Neural cell (in vitro differentiated cells): Measurements from ENCODE around the gene MIS18BP1. TPM values are rescaled to one million over a fixed set of nuclear protein-coding genes. Genes with fewer than 3 reads are reported as not detected.

Source experiments
- H2AFZ ChIP-seq: fragments of 200-600, 300-800 bp; sonication (generic), shearing (Covaris generic); 2 replicates; pipeline ENCODE4 v1.6.0; 2014; ENCODE audit warnings: low read depth, mild to moderate bottlenecking, antibody characterized with exemption, low read length, moderate library complexity
- H3F3A ChIP-seq: fragments of 200-600 bp; shearing (Covaris generic); 2 replicates; pipeline ENCODE4 v1.6.1; 2016; ENCODE audit warnings: mild to moderate bottlenecking, moderate library complexity, mixed read lengths, antibody characterized with exemption, low read length; ENCODE audit not compliant: insufficient read depth, poor library complexity, severe bottlenecking
- H3K27ac ChIP-seq: fragments of 200-600, 300-800 bp; sonication (generic), shearing (Covaris generic); 2 replicates; pipeline ENCODE4 v1.5.1; 2014; ENCODE audit warnings: mild to moderate bottlenecking, low read length, moderate library complexity
- H3K27me3 ChIP-seq: fragments of 300-800, 200-600 bp; sonication (generic), shearing (Covaris generic); 2 replicates; pipeline ENCODE4 v1.6.0; 2014; ENCODE audit warnings: mild to moderate bottlenecking, low read depth, low read length, moderate library complexity; ENCODE audit not compliant: insufficient read depth
- H3K36me3 ChIP-seq: fragments of 300-800, 200-600 bp; sonication (generic), shearing (Covaris generic); 2 replicates; pipeline ENCODE4 v1.5.1; 2014; ENCODE audit warnings: mild to moderate bottlenecking, antibody characterized with exemption, low read length, moderate library complexity; ENCODE audit not compliant: insufficient read depth
- H3K4me2 ChIP-seq: fragments of 300-800, 200-600 bp; sonication (generic), shearing (Covaris generic); 2 replicates; pipeline ENCODE4 v1.6.0; 2014; ENCODE audit warnings: mild to moderate bottlenecking, low read length
- H3K4me3 ChIP-seq: fragments of 300-800, 200-600 bp; sonication (generic), shearing (Covaris generic); 2 replicates; pipeline ENCODE4 v1.5.1; 2014; ENCODE audit warnings: mild to moderate bottlenecking, low read length, moderate library complexity
- H3K79me2 ChIP-seq: fragments of 200-600 bp; shearing (Covaris generic); replicated peaks from 2 replicates; pipeline ENCODE4 v1.6.0; 2014; ENCODE audit warnings: mild to moderate bottlenecking, low read length, moderate library complexity; ENCODE audit not compliant: insufficient read depth
- H3K9ac ChIP-seq: fragments of 300-800, 200-600 bp; sonication (generic), shearing (Covaris generic); 2 replicates; pipeline ENCODE4 v1.6.1; 2016; ENCODE audit warnings: mild to moderate bottlenecking, low read length, mixed read lengths
- H3K9me2 ChIP-seq: fragments of 200-600 bp; shearing (Covaris generic); 2 replicates; pipeline ENCODE4 v1.6.1; 2016; ENCODE audit warnings: mild to moderate bottlenecking, low read length, mixed read lengths; ENCODE audit not compliant: insufficient read depth
- H3K9me3 ChIP-seq: fragments of 200-600, 300-800 bp; sonication (generic), shearing (Covaris generic); 2 replicates; pipeline ENCODE4 v1.6.1; 2016; ENCODE audit warnings: mild to moderate bottlenecking, mixed run types, low read length, moderate library complexity, mixed read lengths
- H4K20me1 ChIP-seq: fragments of 200-600 bp; shearing (Covaris generic); 2 replicates; pipeline ENCODE4 v1.6.1; 2016; ENCODE audit warnings: mild to moderate bottlenecking, mixed run types; ENCODE audit not compliant: insufficient read depth
- CTCF ChIP-seq: fragments of 450-650 bp; IDR thresholded peaks from 2 replicates; pipeline ENCODE4 v1.5.1; 2014; ENCODE audit warnings: antibody characterized with exemption, mild to moderate bottlenecking, moderate library complexity; ENCODE audit not compliant: poor library complexity, severe bottlenecking
- EP300 ChIP-seq: fragments of 450-650 bp; conservative IDR thresholded peaks from 2 replicates; pipeline ENCODE4 v1.6.1; 2014; ENCODE audit warnings: antibody characterized with exemption, mild to moderate bottlenecking, moderate library complexity; ENCODE audit not compliant: poor library complexity, severe bottlenecking
- EZH2 ChIP-seq: fragments of 200-600, 300-800 bp; shearing (Covaris generic), sonication (generic); IDR thresholded peaks from 2 replicates; pipeline ENCODE4 v1.6.1; 2014; ENCODE audit warnings: antibody characterized with exemption, low read length, borderline replicate concordance, mild to moderate bottlenecking; ENCODE audit not compliant: insufficient read depth, poor library complexity, severe bottlenecking
- MXI1 ChIP-seq: fragments of 450-650 bp; conservative IDR thresholded peaks from 2 replicates; pipeline ENCODE4 v1.6.1; 2014; ENCODE audit warnings: antibody characterized with exemption, mild to moderate bottlenecking; ENCODE audit not compliant: poor library complexity, severe bottlenecking
- POLR2AphosphoS5 ChIP-seq: IDR thresholded peaks from 2 replicates; pipeline ENCODE4 v1.6.1; 2012
- RAD21 ChIP-seq: fragments of 450-650 bp; conservative IDR thresholded peaks from 2 replicates; pipeline ENCODE4 v1.6.1; 2014; ENCODE audit warnings: antibody characterized with exemption, mild to moderate bottlenecking, moderate library complexity
- REST ChIP-seq: IDR thresholded peaks from 2 replicates; pipeline ENCODE4 v1.6.1; 2012; ENCODE audit warnings: borderline replicate concordance
- SMC3 ChIP-seq: fragments of 450-650 bp; conservative IDR thresholded peaks from 2 replicates; pipeline ENCODE4 v1.6.1; 2014; ENCODE audit warnings: antibody characterized with exemption, mild to moderate bottlenecking, moderate library complexity; ENCODE audit not compliant: poor library complexity
- TAF1 ChIP-seq: IDR thresholded peaks from 2 replicates; pipeline ENCODE4 v1.6.1; 2012; ENCODE audit warnings: low read depth
- polyA plus RNA-seq: library from polyadenylated mRNA; depleted of rRNA; stranded (reverse); fragments of >200 nt; gene quantifications from 2 replicates; pipeline ENCODE4 v1.2.3, GENCODE V29; 2014

MIS18BP1 gene
- polyA plus RNA-seq, 1 donor from 2014 or later, result 1.2 TPM

GRCh38 chr14:45210159-45210558 lies 42.8 kb downstream of the MIS18BP1 start:
- H3K27me3 ChIP-seq, result no peaks in the 10 kb centered on the region
- no peaks in the 10 kb centered on the region for H3F3A ChIP-seq
- no peaks in the 10 kb centered on the region for H3K36me3 ChIP-seq
- H3K27ac ChIP-seq, result no peak overlapping the region
- no peaks in the 10 kb centered on the region for H3K9me3 ChIP-seq
- H3K4me3 ChIP-seq, result no peak overlapping the region
- no peak overlapping the region for H3K4me2 ChIP-seq
- no peak overlapping the region for H3K9ac ChIP-seq
- no peak overlapping the region for H2AFZ ChIP-seq
- H4K20me1 ChIP-seq, result no peaks in the 10 kb centered on the region
- no peaks in the 10 kb centered on the region for H3K79me2 ChIP-seq
- no peaks in the 10 kb centered on the region for H3K9me2 ChIP-seq
- TF ChIP-seq SMC3 (no peak), REST (no peak), EZH2 (no peak), EP300 (no peak), RAD21 (no peak), TAF1 (no peak), POLR2AphosphoS5 (no peak), MXI1 (no peak), CTCF (no peak)

GRCh38 chr14:45204241-45204640 lies 48.8 kb downstream of the MIS18BP1 start:
- H3K9me2 ChIP-seq, result no peaks in the 10 kb centered on the region
- no peaks in the 10 kb centered on the region for H3K79me2 ChIP-seq
- H3K4me3 ChIP-seq, result no peak overlapping the region
- no peaks in the 10 kb centered on the region for H3K27me3 ChIP-seq
- H3K36me3 ChIP-seq, result no peaks in the 10 kb centered on the region
- H3K9ac ChIP-seq, result no peak overlapping the region
- TF ChIP-seq REST (no peak), MXI1 (no peak), POLR2AphosphoS5 (no peak), EP300 (no peak), TAF1 (no peak), EZH2 (no peak)
- no peak overlapping the region for H3K4me2 ChIP-seq
- H3F3A ChIP-seq, result no peaks in the 10 kb centered on the region
- H3K9me3 ChIP-seq, result no peaks in the 10 kb centered on the region
- no peaks in the 10 kb centered on the region for H4K20me1 ChIP-seq
- no peak overlapping the region for H2AFZ ChIP-seq
- no peak overlapping the region for H3K27ac ChIP-seq
